Endothelial cell of umbilical vein (primary cell): Measurements from ENCODE around the gene CHADL. TPM values are rescaled to one million over a fixed set of nuclear protein-coding genes. Genes with fewer than 3 reads are reported as not detected.

Experiments
- BruUV-seq: library from RNA; stranded (reverse); fragments of 400-500 nt; replicated peaks from 2 replicates; lab custom pipeline; 2021; lab: Mats Ljungman, UMichigan
- CTCF ChIA-PET: fragments of 300-600, 350-600 bp; sonication (Branson Sonifier 250); formaldehyde crosslinking; loops from one replicate; lab custom pipeline; 2021; ENCODE audit warnings: antibody characterized with exemption, inconsistent platforms; lab: Charles Lee
- POLR2A ChIA-PET: fragments of 300-600, 350-600 bp; sonication (Branson Sonifier 250); formaldehyde crosslinking; loops from one replicate; lab custom pipeline; 2021; ENCODE audit warnings: antibody characterized with exemption, inconsistent platforms; lab: Charles Lee
- DNase-seq: peaks from one replicate; pipeline ENCODE4 v3.0.0-alpha.2; 2011; ENCODE audit warnings: low read depth, low spot score
- FAIRE-seq: peaks from 2 replicates; lab custom pipeline; 2011; peaks lifted over from hg19 to GRCh38; lab: Jason Lieb, UNC
- H2AFZ ChIP-seq: 2 replicates; pipeline ENCODE4 v1.6.0; 2012; ENCODE audit warnings: low read depth, low read length, control low read depth, inconsistent platforms
- H3K27ac ChIP-seq: 2 replicates; pipeline ENCODE4 v1.5.1; 2011; ENCODE audit warnings: low read depth, mild to moderate bottlenecking, control low read depth, low read length, moderate library complexity; ENCODE audit not compliant: insufficient read depth
- H3K27me3 ChIP-seq, 2 experiments: 2 replicates each; pipeline versions ENCODE4 v1.6.0 to v1.6.1; 2011; ENCODE audit warnings: low read length in 2 of 2, mixed read lengths in 1 of 2; ENCODE audit not compliant: control insufficient read depth in 2 of 2, insufficient read depth in 2 of 2
- H3K36me3 ChIP-seq, 2 experiments: 2 replicates in 1 of 2; 3 replicates in 1 of 2; pipeline ENCODE4 v1.5.1; 2011; ENCODE audit warnings: low read length in 2 of 2, mild to moderate bottlenecking in 1 of 2, moderate library complexity in 1 of 2; ENCODE audit not compliant: control insufficient read depth in 2 of 2, insufficient read depth in 2 of 2; ENCODE audit errors: extremely low read depth in 1 of 2
- H3K4me1 ChIP-seq: 3 replicates; pipeline ENCODE4 v1.5.1; 2011; ENCODE audit warnings: mild to moderate bottlenecking, low read length; ENCODE audit not compliant: control insufficient read depth, insufficient read depth; ENCODE audit errors: extremely low read depth
- H3K4me2 ChIP-seq: 2 replicates; pipeline ENCODE4 v1.6.1; 2011; ENCODE audit warnings: low read length, control low read depth, mixed read lengths; ENCODE audit not compliant: insufficient read depth
- H3K4me3 ChIP-seq, 3 experiments: fragments of 200-600 bp in 1 of 3; sonication (generic), shearing (Covaris generic) in 1 of 3; replicated peaks in 1 of 3; 2 replicates each; pipeline ENCODE4 v1.5.1; 2011 to 2016; ENCODE audit warnings: control low read depth in 3 of 3, low read length in 3 of 3, mild to moderate bottlenecking in 2 of 3, inconsistent platforms in 1 of 3, low read depth in 1 of 3, moderate library complexity in 1 of 3; ENCODE audit not compliant: insufficient read depth in 1 of 3
- H3K79me2 ChIP-seq: 2 replicates; pipeline ENCODE4 v1.6.0; 2012; ENCODE audit warnings: low read length, inconsistent platforms; ENCODE audit not compliant: control insufficient read depth, insufficient read depth
- H3K9ac ChIP-seq: replicated peaks from 2 replicates; pipeline ENCODE3; 2011; ENCODE audit warnings: low read length, control low read depth; ENCODE audit not compliant: insufficient read depth; ENCODE audit errors: extremely low read depth
- H3K9me1 ChIP-seq: replicated peaks from 3 replicates; pipeline ENCODE4 v1.6.0; 2011; ENCODE audit warnings: mild to moderate bottlenecking, low read length; ENCODE audit not compliant: control insufficient read depth, insufficient read depth; ENCODE audit errors: extremely low read depth
- H3K9me3 ChIP-seq: replicated peaks from 2 replicates; pipeline ENCODE4 v1.5.1; 2012; ENCODE audit warnings: low read length, inconsistent platforms; ENCODE audit not compliant: control insufficient read depth, insufficient read depth
- H4K20me1 ChIP-seq: replicated peaks from 2 replicates; pipeline ENCODE3; 2011; ENCODE audit warnings: mild to moderate bottlenecking, low read length; ENCODE audit not compliant: control insufficient read depth, insufficient read depth; ENCODE audit errors: extremely low read depth
- EZH2 ChIP-seq: IDR thresholded peaks from 2 replicates; pipeline ENCODE4 v1.6.1; 2012; ENCODE audit warnings: borderline replicate concordance, low read depth, mild to moderate bottlenecking, moderate library complexity, low read length, inconsistent platforms; ENCODE audit not compliant: severe bottlenecking
- FOS ChIP-seq: IDR thresholded peaks from 2 replicates; pipeline ENCODE4 v1.6.1; 2011; ENCODE audit warnings: mild to moderate bottlenecking, low read length, moderate library complexity, borderline replicate concordance; ENCODE audit not compliant: insufficient read depth
- GATA2 ChIP-seq: IDR thresholded peaks from 2 replicates; pipeline ENCODE4 v1.7.0; 2011; ENCODE audit warnings: low read depth, mild to moderate bottlenecking, moderate library complexity, mixed read lengths, low read length; ENCODE audit not compliant: insufficient read length, insufficient read depth
- JUN ChIP-seq: IDR thresholded peaks from 2 replicates; pipeline ENCODE4 v1.6.1; 2011; ENCODE audit warnings: borderline replicate concordance, low read depth; ENCODE audit not compliant: insufficient read length, insufficient read depth
- MAX ChIP-seq: IDR thresholded peaks from 2 replicates; pipeline ENCODE4 v1.6.1; 2011; ENCODE audit not compliant: insufficient read depth, insufficient read length
- MYC ChIP-seq: IDR thresholded peaks from one replicate; pipeline ENCODE4 v1.6.1; 2011; ENCODE audit warnings: mild to moderate bottlenecking, low read depth, low read length
- POLR2A ChIP-seq: IDR thresholded peaks from 2 replicates; pipeline ENCODE4 v1.6.1; 2012; ENCODE audit warnings: low read depth, mild to moderate bottlenecking, control low read depth, low read length
- POLR2AphosphoS5 ChIP-seq: IDR thresholded peaks from 2 replicates; pipeline ENCODE4 v1.6.1; 2012; ENCODE audit warnings: low read depth, mild to moderate bottlenecking, control low read depth, low read length, moderate library complexity; ENCODE audit not compliant: insufficient read depth
- dilution Hi-C: fragments of 300-500 bp; cut with MboI; formaldehyde crosslinking; loops from one replicate; pipeline ENCODE4 v1.15.0; 2019; ENCODE audit warnings: low sequenced_read_pairs; ENCODE audit not compliant: extremely low pct_ligation_motif_present
- intact Hi-C: fragments of 100-400 bp; cut with micrococcal nuclease; formaldehyde crosslinking; loops from one replicate; pipeline ENCODE4 v1.10.0; 2022
- polyA plus RNA-seq, 4 experiments: library from polyadenylated mRNA; depleted of rRNA in 3 of 4; stranded (reverse) in 3 of 4; unstranded in 1 of 4; fragments of >200 nt; gene quantifications; 2 replicates each; pipeline versions ENCODE4 v1.2.1 to v1.2.3, GENCODE V29; 2011 to 2012; ENCODE audit warnings: missing spikeins in 1 of 4
- total RNA-seq: library from RNA; stranded (reverse); gene quantifications from 2 replicates; pipeline ENCODE4 v1.2.3, GENCODE V29; 2021
- TF ChIP-seq, protein P1 (sequence below), 2 donors: IDR thresholded peaks; 1 replicate in 1 of 2; 2 replicates in 1 of 2; pipeline ENCODE4 v1.5.1; 2011; ENCODE audit warnings: low read length in 2 of 2, mild to moderate bottlenecking in 2 of 2, moderate library complexity in 2 of 2, control low read depth in 1 of 2, inconsistent platforms in 1 of 2, low read depth in 1 of 2; ENCODE audit not compliant: insufficient read depth in 1 of 2; ENCODE audit errors: extremely low read depth in 1 of 2

The CHADL gene
- total and polyA plus RNA-seq, 2 donors (not counting 3 experiments of a cell fraction or from before 2014, with no cell fraction given) = 0.69 to 1.1 TPM

- CTCF ChIA-PET = interaction anchor here (0.7 to 5.9 kb wide), 6 partner anchors 16 to 364 kb away, joined by 3 to 53 read pairs (median 4); partner anchors contain the start of genes POLR3H and ZC3H7B
- peaks cover 60% of the 10 kb centered on the region for H3K4me1 ChIP-seq
- BruUV-seq = TSS peak; percentile 14
Observed at GRCh38 chr22:41286639-41287091, 45.9 kb upstream of the CHADL start.

More at GRCh38 chr22:41286639-41287091, 45.9 kb upstream of the CHADL start:
- dilution Hi-C loops = no loop called here
- intact Hi-C loops = loop anchor here (1.0 to 5.0 kb wide), 4 partner anchors 15 to 104 kb away; partner anchors contain the start of genes TEF and ZC3H7B
- Histone ChIP-seq H3K36me3 (peaks cover 0 to 4% of the 10 kb centered on the region in 2 experiments), H4K20me1 (no peaks in the 10 kb centered on the region), H2AFZ (no peak overlapping the region), H3K9ac (peak overlapping the region; percentile 46), H3K27ac (peak overlapping the region; percentile 57), H3K79me2 (peaks cover 38% of the 10 kb centered on the region), H3K4me3 (peak overlapping the region in 2 of 3 experiments; percentile 33 to 51), H3K4me2 (peak overlapping the region; percentile 53), H3K9me3 (no peaks in the 10 kb centered on the region), H3K27me3 (no peaks in the 10 kb centered on the region), H3K9me1 (no peaks in the 10 kb centered on the region)
- POLR2A ChIA-PET = no interaction called here
- no peak for TF ChIP-seq EZH2
- TF ChIP-seq, protein P1, sequence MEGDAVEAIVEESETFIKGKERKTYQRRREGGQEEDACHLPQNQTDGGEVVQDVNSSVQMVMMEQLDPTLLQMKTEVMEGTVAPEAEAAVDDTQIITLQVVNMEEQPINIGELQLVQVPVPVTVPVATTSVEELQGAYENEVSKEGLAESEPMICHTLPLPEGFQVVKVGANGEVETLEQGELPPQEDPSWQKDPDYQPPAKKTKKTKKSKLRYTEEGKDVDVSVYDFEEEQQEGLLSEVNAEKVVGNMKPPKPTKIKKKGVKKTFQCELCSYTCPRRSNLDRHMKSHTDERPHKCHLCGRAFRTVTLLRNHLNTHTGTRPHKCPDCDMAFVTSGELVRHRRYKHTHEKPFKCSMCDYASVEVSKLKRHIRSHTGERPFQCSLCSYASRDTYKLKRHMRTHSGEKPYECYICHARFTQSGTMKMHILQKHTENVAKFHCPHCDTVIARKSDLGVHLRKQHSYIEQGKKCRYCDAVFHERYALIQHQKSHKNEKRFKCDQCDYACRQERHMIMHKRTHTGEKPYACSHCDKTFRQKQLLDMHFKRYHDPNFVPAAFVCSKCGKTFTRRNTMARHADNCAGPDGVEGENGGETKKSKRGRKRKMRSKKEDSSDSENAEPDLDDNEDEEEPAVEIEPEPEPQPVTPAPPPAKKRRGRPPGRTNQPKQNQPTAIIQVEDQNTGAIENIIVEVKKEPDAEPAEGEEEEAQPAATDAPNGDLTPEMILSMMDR (IDR thresholded peaks at IDR 0.05; ENCODE audit: extremely low read depth in 1 of 2, insufficient read depth in 1 of 2, low read depth in 1 of 2, low read length in 2 of 2) = no peak
- TF ChIP-seq POLR2A = no peak
- TF ChIP-seq FOS = no peak
- TF ChIP-seq MYC = no peak
- peak; percentile 13 for TF ChIP-seq JUN
- peak; percentile 40 for TF ChIP-seq POLR2AphosphoS5
- TF ChIP-seq GATA2 = peak; percentile 12
- no peak for TF ChIP-seq MAX
- DNase-seq = no peak
- no peak for FAIRE-seq
